ENCODE results near the gene GVQW3. TPM values are rescaled to one million over a fixed set of nuclear protein-coding genes. Genes with fewer than 3 reads are reported as not detected.

The GVQW3 gene
- total and polyA plus RNA-seq, 2 of the 13 experiments (the other 11 are each of a cell fraction or from before 2014, with no cell fraction given), result 5.0 to 5.6 TPM

DNA sequence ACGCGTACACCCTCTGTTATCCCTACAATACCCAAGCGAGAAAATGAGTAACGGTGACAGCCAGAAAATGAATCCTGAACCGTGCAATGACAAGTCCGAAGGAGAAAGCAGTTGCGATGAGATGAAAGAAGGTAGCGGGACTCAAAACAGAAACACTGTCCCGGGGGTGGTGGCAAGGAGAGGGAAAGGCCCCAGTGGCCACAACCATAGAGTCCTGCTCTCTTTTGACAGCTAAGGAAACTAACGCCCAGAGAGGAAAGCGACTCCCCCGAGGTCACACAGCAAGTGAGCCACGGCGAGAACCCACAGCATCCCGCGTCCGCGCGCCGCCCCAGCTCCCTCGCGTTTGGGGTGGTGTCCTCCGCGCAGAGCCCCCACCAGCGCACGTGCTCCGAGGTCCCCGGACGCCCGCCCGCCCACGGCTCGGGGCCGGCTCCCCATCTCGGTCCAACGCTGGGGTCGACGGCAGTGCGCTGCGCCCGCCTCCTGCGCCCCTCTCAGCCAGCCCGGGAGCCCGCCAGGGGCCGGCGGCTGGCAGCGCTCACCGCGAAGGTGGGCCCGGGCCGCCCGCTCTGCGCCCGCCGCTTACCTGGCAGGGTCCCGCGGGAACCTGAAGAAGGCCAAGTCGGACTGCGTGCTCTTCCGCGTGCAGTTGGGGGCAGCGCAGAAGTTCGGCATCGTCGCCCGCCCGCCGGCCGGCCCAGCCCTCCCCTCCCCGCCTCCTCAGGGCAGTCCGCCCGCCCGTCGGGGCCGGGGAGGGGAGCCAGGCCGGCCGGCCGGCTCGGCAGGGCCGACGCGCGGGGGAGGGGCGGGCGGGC is 755 bp upstream of the GVQW3 start (continued):
- TF ChIP-seq, protein P1, sequence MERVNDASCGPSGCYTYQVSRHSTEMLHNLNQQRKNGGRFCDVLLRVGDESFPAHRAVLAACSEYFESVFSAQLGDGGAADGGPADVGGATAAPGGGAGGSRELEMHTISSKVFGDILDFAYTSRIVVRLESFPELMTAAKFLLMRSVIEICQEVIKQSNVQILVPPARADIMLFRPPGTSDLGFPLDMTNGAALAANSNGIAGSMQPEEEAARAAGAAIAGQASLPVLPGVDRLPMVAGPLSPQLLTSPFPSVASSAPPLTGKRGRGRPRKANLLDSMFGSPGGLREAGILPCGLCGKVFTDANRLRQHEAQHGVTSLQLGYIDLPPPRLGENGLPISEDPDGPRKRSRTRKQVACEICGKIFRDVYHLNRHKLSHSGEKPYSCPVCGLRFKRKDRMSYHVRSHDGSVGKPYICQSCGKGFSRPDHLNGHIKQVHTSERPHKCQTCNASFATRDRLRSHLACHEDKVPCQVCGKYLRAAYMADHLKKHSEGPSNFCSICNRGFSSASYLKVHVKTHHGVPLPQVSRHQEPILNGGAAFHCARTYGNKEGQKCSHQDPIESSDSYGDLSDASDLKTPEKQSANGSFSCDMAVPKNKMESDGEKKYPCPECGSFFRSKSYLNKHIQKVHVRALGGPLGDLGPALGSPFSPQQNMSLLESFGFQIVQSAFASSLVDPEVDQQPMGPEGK (CRISPR knock-in tag; IDR thresholded peaks at IDR 0.05), result peak; percentile 74
- TF ChIP-seq HNRNPLL (IDR thresholded peaks at IDR 0.05; ENCODE audit: low read depth, low read length, poor library complexity, severe bottlenecking) (no peak), FOXC1 (CRISPR knock-in tag; IDR thresholded peaks at IDR 0.05; ENCODE audit: borderline replicate concordance) (0 out of 2 replicates have a peak, but pooled peaks have one; percentile 3), ZNF777 (CRISPR knock-in tag; IDR thresholded peaks at IDR 0.05) (peak; percentile 94), THAP9 (CRISPR knock-in tag; IDR thresholded peaks at IDR 0.05; ENCODE audit: borderline replicate concordance) (no peak), ZNF549 (CRISPR knock-in tag; IDR thresholded peaks at IDR 0.05) (no peak), ETV6 (CRISPR knock-in tag; conservative IDR thresholded peaks at IDR 0.05) (no peak), ZIK1 (CRISPR knock-in tag; IDR thresholded peaks at IDR 0.05; ENCODE audit: borderline replicate concordance, low read depth) (no peak), PAX8 (CRISPR knock-in tag; IDR thresholded peaks at IDR 0.05; ENCODE audit: borderline replicate concordance) (0 out of 2 replicates have a peak, but pooled peaks have one; percentile 46), NAIF1 (CRISPR knock-in tag; IDR thresholded peaks at IDR 0.05; ENCODE audit: borderline replicate concordance) (no peak), MAFK (conservative IDR thresholded peaks at IDR 0.05 in 1 of 2, IDR thresholded peaks at IDR 0.05 in 1 of 2; ENCODE audit: low read length in 2 of 2) (no peak), ZNF260 (CRISPR knock-in tag; IDR thresholded peaks at IDR 0.05; ENCODE audit: borderline replicate concordance, low read depth) (no peak), SRY (CRISPR knock-in tag; IDR thresholded peaks at IDR 0.05) (peak; percentile 21; the same call in 1 of the 2 replicates), RARG (CRISPR knock-in tag; IDR thresholded peaks at IDR 0.05; ENCODE audit: low read depth) (no peak), PAXIP1 (CRISPR knock-in tag; conservative IDR thresholded peaks at IDR 0.05) (no peak), ZNF431 (CRISPR knock-in tag; IDR thresholded peaks at IDR 0.05; ENCODE audit: borderline replicate concordance, low read depth) (0 out of 2 replicates have a peak, but pooled peaks have one; percentile 45), NFKBIZ (CRISPR knock-in tag; IDR thresholded peaks at IDR 0.05) (no peak)
